Sigmoid colon (tissue), 7 donors: ENCODE results near the gene APOO. TPM values are rescaled to one million over a fixed set of nuclear protein-coding genes. Genes with fewer than 3 reads are reported as not detected.

Experiments used
- DNase-seq: peaks from one replicate; pipeline ENCODE4 v3.0.0-alpha.2; 2019
- H3K27ac ChIP-seq, 4 donors: fragments of 200-600 bp; sonication (generic); one replicate each; pipeline ENCODE4 v1.5.1; 2016 to 2019; ENCODE audit warnings: mild to moderate bottlenecking in 1 of 4
- H3K27me3 ChIP-seq, 3 donors: fragments of 200-600 bp; sonication (generic); one replicate each; pipeline ENCODE4 v1.5.1; 2019; ENCODE audit warnings: mild to moderate bottlenecking in 1 of 3
- H3K36me3 ChIP-seq, 4 donors: fragments of 200-600 bp; sonication (generic); one replicate each; pipeline ENCODE4 v1.5.1; 2016 to 2019
- H3K4me1 ChIP-seq, 4 donors: fragments of 200-600 bp; sonication (generic); one replicate each; pipeline ENCODE4 v1.5.1; 2017 to 2019
- H3K4me3 ChIP-seq, 4 donors: fragments of 200-600 bp; sonication (generic); one replicate each; pipeline ENCODE4 v1.5.1; 2017 to 2019; ENCODE audit warnings: mild to moderate bottlenecking in 2 of 4, moderate library complexity in 1 of 4
- H3K9me3 ChIP-seq, 4 donors: fragments of 200-600 bp in 3 of 4; sonication (generic) in 3 of 4; one replicate each; pipeline versions ENCODE4 v1.5.1 to v1.6.1; 2013 to 2019
- EP300 ChIP-seq, 4 donors: sonication (generic); formaldehyde crosslinking; IDR thresholded peaks; one replicate each; pipeline ENCODE4 v1.6.1; 2017; ENCODE audit warnings: antibody characterized with exemption in 4 of 4
- POLR2A ChIP-seq, 2 donors: fragments of 450-650 bp; IDR thresholded peaks; one replicate each; pipeline ENCODE4 v1.6.1; 2016; ENCODE audit warnings: antibody characterized with exemption in 2 of 2, mild to moderate bottlenecking in 2 of 2, moderate library complexity in 2 of 2
- POLR2AphosphoS5 ChIP-seq, 4 donors: sonication (generic); formaldehyde crosslinking; IDR thresholded peaks; one replicate each; pipeline ENCODE4 v1.6.1; 2017; ENCODE audit warnings: antibody characterized with exemption in 4 of 4
- WGBS, 2 donors: extraction: QIAGEN DNeasy Blood & Tissue Kit; methylation state at CpG; one replicate each; pipeline ENCODE4 v1.1.7; 2013; 5-methylcytosine and 5-hydroxymethylcytosine counted together
- intact Hi-C: fragments of 100-400 bp; cut with DNase I; formaldehyde crosslinking; loops from one replicate; pipeline ENCODE4 v1.15.1; 2023
- polyA plus RNA-seq, 3 donors: library from polyadenylated mRNA; stranded (reverse); fragments of 200-250 nt; gene quantifications; one replicate each; pipeline ENCODE4 v1.2.3, GENCODE V29; 2013
- total RNA-seq, 4 donors: library from RNA; depleted of rRNA; stranded (reverse); fragments of >200 nt; gene quantifications; one replicate each; pipeline ENCODE4 v1.1.0, GENCODE V29; 2016
- TF ChIP-seq, protein P1 (sequence below), 4 experiments: fragments of 450-650 bp in 3 of 4; fragments of 200-600 bp in 1 of 4; IDR thresholded peaks; one replicate each; pipeline ENCODE4 v1.5.1; 2016 to 2019; ENCODE audit warnings: antibody characterized with exemption in 4 of 4, mild to moderate bottlenecking in 3 of 4, moderate library complexity in 2 of 4
- donor health status: healthy with polysubstance abuse.
- donor health status: Bipolar disorder and iron deficiency.
- donor health status: healthy.

The APOO gene
- total and polyA plus RNA-seq, 7 donors: 6.1 to 27.0 (median 10.2) TPM

DNA sequence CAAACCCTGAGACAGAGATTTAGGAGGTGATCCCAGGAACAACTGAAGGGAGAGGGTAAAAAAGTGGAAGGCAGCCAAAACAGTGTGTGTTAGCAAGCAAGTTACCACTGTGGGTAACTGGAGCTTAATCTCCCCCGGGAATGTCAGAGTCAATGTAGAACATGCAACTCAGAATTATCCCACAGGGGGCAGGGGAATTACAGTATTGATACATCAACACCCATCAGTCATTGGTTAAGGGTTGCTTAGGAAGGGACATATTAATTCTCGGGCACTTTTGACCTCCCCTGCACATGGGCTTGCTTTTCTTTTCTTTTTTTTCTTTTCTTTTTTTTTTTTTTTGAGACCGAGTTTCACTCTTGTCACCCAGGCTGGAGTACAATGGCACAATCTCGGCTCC lies 29.4 kb upstream of the APOO start:
- 57 to 79% methylated on average over 4 of the region's 4 CpGs for WGBS, 2 donors
- no peak overlapping the region for H3K27ac ChIP-seq
- H3K36me3 ChIP-seq: no peaks in the 10 kb centered on the region
- no peaks in the 10 kb centered on the region for H3K9me3 ChIP-seq
- no peaks in the 10 kb centered on the region for H3K4me1 ChIP-seq
- intact Hi-C loops: no loop called here
- DNase-seq: no peak
- H3K27me3 ChIP-seq: no peaks in the 10 kb centered on the region
- TF ChIP-seq, protein P1, sequence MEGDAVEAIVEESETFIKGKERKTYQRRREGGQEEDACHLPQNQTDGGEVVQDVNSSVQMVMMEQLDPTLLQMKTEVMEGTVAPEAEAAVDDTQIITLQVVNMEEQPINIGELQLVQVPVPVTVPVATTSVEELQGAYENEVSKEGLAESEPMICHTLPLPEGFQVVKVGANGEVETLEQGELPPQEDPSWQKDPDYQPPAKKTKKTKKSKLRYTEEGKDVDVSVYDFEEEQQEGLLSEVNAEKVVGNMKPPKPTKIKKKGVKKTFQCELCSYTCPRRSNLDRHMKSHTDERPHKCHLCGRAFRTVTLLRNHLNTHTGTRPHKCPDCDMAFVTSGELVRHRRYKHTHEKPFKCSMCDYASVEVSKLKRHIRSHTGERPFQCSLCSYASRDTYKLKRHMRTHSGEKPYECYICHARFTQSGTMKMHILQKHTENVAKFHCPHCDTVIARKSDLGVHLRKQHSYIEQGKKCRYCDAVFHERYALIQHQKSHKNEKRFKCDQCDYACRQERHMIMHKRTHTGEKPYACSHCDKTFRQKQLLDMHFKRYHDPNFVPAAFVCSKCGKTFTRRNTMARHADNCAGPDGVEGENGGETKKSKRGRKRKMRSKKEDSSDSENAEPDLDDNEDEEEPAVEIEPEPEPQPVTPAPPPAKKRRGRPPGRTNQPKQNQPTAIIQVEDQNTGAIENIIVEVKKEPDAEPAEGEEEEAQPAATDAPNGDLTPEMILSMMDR (IDR thresholded peaks at IDR 0.05): no peak
- TF ChIP-seq POLR2AphosphoS5 (IDR thresholded peaks at IDR 0.05) (no peak), EP300 (IDR thresholded peaks at IDR 0.05) (no peak), POLR2A (IDR thresholded peaks at IDR 0.05) (no peak)
- no peak overlapping the region for H3K4me3 ChIP-seq

DNA sequence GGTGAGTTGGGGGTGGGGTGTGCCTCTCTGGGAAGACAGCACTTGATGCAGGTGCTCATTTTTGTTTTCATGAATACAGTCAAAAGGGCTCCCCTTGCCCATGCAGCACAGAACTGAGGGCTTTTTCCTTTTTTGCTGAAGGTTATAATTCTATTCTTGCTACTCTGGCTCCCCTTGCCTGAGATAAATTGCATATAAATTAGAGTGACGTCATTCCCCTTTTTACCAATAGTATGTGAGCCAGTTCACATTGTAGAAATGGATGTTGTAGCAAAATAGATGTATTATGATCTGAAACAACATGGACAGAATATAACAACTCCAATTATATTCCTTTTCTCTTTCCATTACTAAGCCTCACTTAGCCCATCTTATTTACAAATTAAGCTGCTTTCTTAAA lies 28.4 kb upstream of the APOO start:
- H3K36me3 ChIP-seq: no peaks in the 10 kb centered on the region
- DNase-seq: no peak
- no peak overlapping the region for H3K27ac ChIP-seq
- intact Hi-C loops: no loop called here
- WGBS, 2 donors: 36 to 54% methylated on average over 1 of the region's 1 CpG
- H3K4me1 ChIP-seq: no peaks in the 10 kb centered on the region
- TF ChIP-seq POLR2A (IDR thresholded peaks at IDR 0.05) (no peak), EP300 (IDR thresholded peaks at IDR 0.05) (no peak), POLR2AphosphoS5 (IDR thresholded peaks at IDR 0.05) (no peak)
- TF ChIP-seq, protein P1 (IDR thresholded peaks at IDR 0.05): no peak
- H3K4me3 ChIP-seq: no peak overlapping the region
- no peaks in the 10 kb centered on the region for H3K9me3 ChIP-seq
- H3K27me3 ChIP-seq: no peaks in the 10 kb centered on the region

DNA sequence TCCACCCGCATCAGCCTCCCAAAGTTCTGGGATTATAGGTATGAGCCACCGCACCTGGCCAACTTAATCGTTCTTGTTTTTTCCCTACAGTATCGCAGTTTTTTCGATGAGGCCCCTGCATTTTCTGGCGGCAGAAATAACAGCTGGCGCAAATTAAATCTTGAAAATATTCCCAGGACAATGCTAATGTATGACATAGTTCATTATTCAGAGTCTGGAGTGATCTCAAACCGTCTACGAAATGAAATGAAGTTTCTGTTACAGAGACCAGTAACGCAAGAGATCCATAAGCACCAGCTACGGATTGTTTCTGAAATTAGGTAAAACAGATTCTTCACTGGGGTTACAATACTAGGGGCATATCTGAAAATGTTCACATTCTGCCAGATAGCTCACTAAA lies 27.4 kb upstream of the APOO start:
- Histone ChIP-seq H3K27me3 (no peaks in the 10 kb centered on the region), H3K4me3 (no peak overlapping the region), H3K27ac (no peak overlapping the region), H3K9me3 (no peaks in the 10 kb centered on the region), H3K36me3 (no peaks in the 10 kb centered on the region), H3K4me1 (no peaks in the 10 kb centered on the region)
- TF ChIP-seq, protein P1 (IDR thresholded peaks at IDR 0.05): no peak
- TF ChIP-seq POLR2AphosphoS5 (IDR thresholded peaks at IDR 0.05) (no peak), EP300 (IDR thresholded peaks at IDR 0.05) (no peak), POLR2A (IDR thresholded peaks at IDR 0.05) (no peak)
- DNase-seq: no peak
- 87 to 91% methylated on average over 11 of the region's 11 CpGs for WGBS, 2 donors
- intact Hi-C loops: no loop called here

DNA sequence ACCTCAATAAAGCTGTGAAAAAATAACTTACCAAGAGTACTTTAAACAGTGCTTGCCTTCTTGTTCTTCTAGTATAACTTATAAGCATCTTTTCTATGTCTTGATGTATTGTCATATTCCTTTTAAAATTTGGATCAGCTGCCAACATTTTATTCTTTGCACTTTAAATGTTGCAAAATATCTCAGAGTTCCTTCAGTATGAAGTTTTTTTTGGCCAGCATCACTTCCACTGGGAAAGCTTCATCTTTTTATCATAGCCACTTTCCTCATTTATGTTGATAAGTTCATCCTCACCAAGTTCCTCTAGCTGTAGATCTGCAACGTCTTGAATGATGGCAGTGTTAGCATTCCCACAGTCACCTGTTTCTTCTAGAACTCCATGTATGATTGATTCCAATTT lies 24.3 kb upstream of the APOO start:
- DNase-seq: no peak
- WGBS, 2 donors: 16 to 49% methylated on average over 1 of the region's 1 CpG
- Histone ChIP-seq H3K27ac (no peak overlapping the region), H3K4me1 (no peaks in the 10 kb centered on the region), H3K27me3 (no peaks in the 10 kb centered on the region), H3K36me3 (no peaks in the 10 kb centered on the region), H3K4me3 (no peak overlapping the region), H3K9me3 (no peaks in the 10 kb centered on the region)
- TF ChIP-seq EP300 (IDR thresholded peaks at IDR 0.05) (no peak), POLR2A (IDR thresholded peaks at IDR 0.05) (no peak), POLR2AphosphoS5 (IDR thresholded peaks at IDR 0.05) (no peak)
- TF ChIP-seq, protein P1 (IDR thresholded peaks at IDR 0.05): no peak
- intact Hi-C loops: no loop called here

DNA sequence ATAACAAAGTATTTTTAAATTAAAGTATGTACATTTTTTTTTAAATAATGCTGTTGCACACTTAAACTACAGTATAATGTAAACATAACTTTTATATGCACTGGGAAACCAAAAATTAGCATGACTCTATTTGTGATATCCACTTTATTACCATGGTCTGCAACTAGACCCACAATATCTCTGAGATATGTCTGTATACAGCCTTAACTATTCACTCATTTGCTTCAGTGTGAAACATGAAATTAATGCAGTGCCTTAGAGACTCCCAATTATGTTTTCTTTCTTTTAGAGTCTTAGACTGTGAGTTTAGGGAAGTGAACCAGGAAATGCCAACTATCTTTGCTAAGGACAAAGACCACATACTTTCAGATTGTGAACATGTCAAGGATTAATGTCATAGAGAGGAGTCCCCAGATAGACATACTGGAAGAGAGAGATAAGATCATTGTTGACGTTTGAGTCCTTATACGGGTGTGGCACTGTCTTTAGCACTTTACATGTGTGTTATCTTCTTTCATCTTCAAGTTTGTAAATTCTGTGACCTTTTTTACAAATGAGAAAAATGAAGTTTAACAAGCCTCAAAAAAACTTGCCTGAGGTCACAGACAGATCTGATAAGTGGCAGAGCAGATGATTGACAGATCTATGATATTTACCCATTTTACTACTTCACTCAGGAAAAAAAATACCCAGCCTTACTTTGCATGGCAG lies 23.3 kb upstream of the APOO start:
- intact Hi-C loops: no loop called here
- Histone ChIP-seq H3K27me3 (no peaks in the 10 kb centered on the region), H3K36me3 (no peaks in the 10 kb centered on the region), H3K4me1 (no peaks in the 10 kb centered on the region), H3K9me3 (no peaks in the 10 kb centered on the region), H3K27ac (no peak overlapping the region), H3K4me3 (no peak overlapping the region)
- TF ChIP-seq POLR2AphosphoS5 (IDR thresholded peaks at IDR 0.05) (no peak), POLR2A (IDR thresholded peaks at IDR 0.05) (no peak), EP300 (IDR thresholded peaks at IDR 0.05) (no peak)
- TF ChIP-seq, protein P1 (IDR thresholded peaks at IDR 0.05): no peak
- whole genome bisulfite sequencing, 2 donors: 3 to 14% methylated on average over 2 of the region's 2 CpGs
- DNase-seq: no peak
